GM23338 (cell line): ENCODE measurements around the gene PIK3C3. TPM values are rescaled to one million over a fixed set of nuclear protein-coding genes. Genes with fewer than 3 reads are reported as not detected.

Source experiments
- ATAC-seq: fragments of 200-7000 bp; cut with Tn5 transposase; 3 replicates; pipeline ENCODE4 v1.9.1; 2020
- DNase-seq: peaks from one replicate; pipeline ENCODE4 v3.0.0-alpha.2; 2015; ENCODE audit warnings: low spot score
- H2AFZ ChIP-seq: fragments of 200-600 bp; sonication (generic); 2 replicates; pipeline ENCODE4 v1.8.0; 2016; ENCODE audit warnings: antibody characterized with exemption, mild to moderate bottlenecking, moderate library complexity
- H3F3A ChIP-seq: fragments of 200-600 bp; sonication (generic); replicated peaks from 2 replicates; pipeline ENCODE4 v1.8.0; 2017; ENCODE audit warnings: antibody characterized with exemption, mixed run types, low read depth
- H3K27ac ChIP-seq: fragments of 200-600 bp; sonication (generic); 2 replicates; pipeline ENCODE4 v1.6.1; 2016; ENCODE audit warnings: low read depth
- H3K27me3 ChIP-seq: fragments of 200-600 bp; sonication (generic); 2 replicates; pipeline ENCODE4 v1.8.0; 2016; ENCODE audit warnings: mild to moderate bottlenecking, mixed run types, moderate library complexity; ENCODE audit not compliant: insufficient read depth
- H3K36me3 ChIP-seq: fragments of 200-600 bp; sonication (generic); 2 replicates; pipeline ENCODE4 v1.8.0; 2016; ENCODE audit warnings: mild to moderate bottlenecking; ENCODE audit not compliant: insufficient read depth
- H3K4me1 ChIP-seq: fragments of 200-600 bp; sonication (generic); 2 replicates; pipeline ENCODE4 v1.8.0; 2016; ENCODE audit warnings: mild to moderate bottlenecking, moderate library complexity; ENCODE audit not compliant: insufficient read depth
- H3K4me2 ChIP-seq: fragments of 200-600 bp; sonication (generic); 2 replicates; pipeline ENCODE4 v1.7.1; 2017; ENCODE audit warnings: mixed run types
- H3K4me3 ChIP-seq: fragments of 200-600 bp; sonication (generic); 2 replicates; pipeline ENCODE4 v1.6.1; 2016; ENCODE audit warnings: mixed run types
- H3K79me2 ChIP-seq: fragments of 200-600 bp; sonication (generic); replicated peaks from 2 replicates; pipeline ENCODE4 v1.8.0; 2017; ENCODE audit warnings: mild to moderate bottlenecking; ENCODE audit not compliant: insufficient read depth
- H3K9me2 ChIP-seq: fragments of 200-600 bp; sonication (generic); 2 replicates; pipeline ENCODE4 v1.8.0; 2017; ENCODE audit not compliant: insufficient read depth
- H4K20me1 ChIP-seq: fragments of 200-600 bp; sonication (generic); replicated peaks from 2 replicates; pipeline ENCODE4 v1.8.0; 2017; ENCODE audit warnings: mild to moderate bottlenecking; ENCODE audit not compliant: insufficient read depth
- H3K27ac Mint-ChIP-seq: 2 replicates; pipeline ENCODE4 v1.8.0; 2020; ENCODE audit warnings: inconsistent platforms, mild to moderate bottlenecking, moderate library complexity, mixed read lengths
- H3K27me3 Mint-ChIP-seq: 3 replicates; pipeline ENCODE4 v1.8.0; 2022; ENCODE audit warnings: low read depth, mild to moderate bottlenecking, moderate library complexity, mixed read lengths, inconsistent platforms; ENCODE audit not compliant: insufficient read depth, poor library complexity
- H3K36me3 Mint-ChIP-seq: 3 replicates; pipeline ENCODE4 v1.8.0; 2021; ENCODE audit warnings: low read depth, mild to moderate bottlenecking, inconsistent platforms, moderate library complexity, mixed read lengths
- H3K4me1 Mint-ChIP-seq: 3 replicates; pipeline ENCODE4 v1.8.0; 2020; ENCODE audit warnings: mild to moderate bottlenecking, inconsistent platforms, mixed read lengths
- H3K4me3 Mint-ChIP-seq: 3 replicates; pipeline ENCODE4 v1.8.0; 2021; ENCODE audit warnings: moderate library complexity, mild to moderate bottlenecking, inconsistent platforms, mixed read lengths
- H3K9me3 Mint-ChIP-seq: 3 replicates; pipeline ENCODE4 v1.8.0; 2020; ENCODE audit warnings: moderate library complexity, mild to moderate bottlenecking, inconsistent platforms, mixed read lengths
- CREB1 ChIP-seq: fragments of 250-450 bp; sonication (Bioruptor Pico); IDR thresholded peaks from 2 replicates; pipeline ENCODE4 v1.5.0; 2020; ENCODE audit warnings: low read depth, mild to moderate bottlenecking, moderate library complexity
- CTCF ChIP-seq, 2 experiments: fragments of 200-600 bp in 1 of 2; sonication (generic) in 1 of 2; conservative IDR thresholded peaks; 2 replicates each; pipeline versions ENCODE4 v1.5.1 to v1.6.1; 2016 to 2017; ENCODE audit warnings: antibody characterized with exemption in 2 of 2, low read depth in 2 of 2, mild to moderate bottlenecking in 2 of 2, moderate library complexity in 1 of 2
- ETS1 ChIP-seq: IDR thresholded peaks from 2 replicates; pipeline ENCODE4 v1.6.1; 2016; ENCODE audit warnings: antibody characterized with exemption
- EZH2 ChIP-seq: fragments of 200-600 bp; sonication (generic); IDR thresholded peaks from one replicate; pipeline ENCODE4 v1.8.0; 2017; ENCODE audit warnings: antibody characterized with exemption, mild to moderate bottlenecking, low read depth; ENCODE audit not compliant: unreplicated experiment
- EZH2phosphoT487 ChIP-seq: fragments of 200-600 bp; sonication (generic); IDR thresholded peaks from one replicate; pipeline ENCODE4 v1.8.1; 2018; ENCODE audit warnings: antibody characterized with exemption; ENCODE audit not compliant: unreplicated experiment
- JUNB ChIP-seq: IDR thresholded peaks from one replicate; pipeline ENCODE4 v1.6.1; 2016; ENCODE audit warnings: antibody characterized with exemption; ENCODE audit not compliant: unreplicated experiment
- NANOG ChIP-seq: IDR thresholded peaks from 2 replicates; pipeline ENCODE4 v1.6.1; 2016; ENCODE audit warnings: antibody characterized with exemption, borderline replicate concordance
- POLR2AphosphoS5 ChIP-seq: IDR thresholded peaks from 2 replicates; pipeline ENCODE4 v1.6.1; 2016; ENCODE audit warnings: antibody characterized with exemption, low read depth
- STAT1 ChIP-seq: IDR thresholded peaks from one replicate; pipeline ENCODE4 v1.6.1; 2016; ENCODE audit warnings: antibody characterized with exemption; ENCODE audit not compliant: unreplicated experiment
- ZNF114 ChIP-seq: fragments of 250-450 bp; sonication (Bioruptor Pico); IDR thresholded peaks from 2 replicates; pipeline ENCODE4 v1.5.0; 2020; ENCODE audit warnings: mild to moderate bottlenecking, moderate library complexity
- ZNF331 ChIP-seq: fragments of 250-450 bp; sonication (Bioruptor Pico); IDR thresholded peaks from 2 replicates; pipeline ENCODE4 v1.5.0; 2020; ENCODE audit warnings: low read depth, mild to moderate bottlenecking, moderate library complexity
- ZNF462 ChIP-seq: fragments of 250-450 bp; sonication (Bioruptor Pico); IDR thresholded peaks from 2 replicates; pipeline ENCODE4 v1.5.0; 2020; ENCODE audit warnings: mild to moderate bottlenecking, moderate library complexity
- polyA plus RNA-seq: library from polyadenylated mRNA; unstranded; fragments of >200 nt; fragmentation: Nextera tagmentation; extraction: Ambion mirVana; gene quantifications from 2 replicates; pipeline ENCODE4 v1.2.1, GENCODE V29; 2016
- total RNA-seq: library from RNA; depleted of rRNA; stranded (reverse); fragments of >200 nt; shearing (Covaris generic); gene quantifications from 2 replicates; pipeline ENCODE4 v1.2.3, GENCODE V29; 2014

The PIK3C3 gene
- total and polyA plus RNA-seq, 2 experiments from 2014 or later = 25.9 to 35.4 TPM

GRCh38 chr18:42068030-42068429, 113.0 kb downstream of the PIK3C3 start (continued):
- TF ChIP-seq CTCF (conservative IDR thresholded peaks at IDR 0.05; ENCODE audit: low read depth in 2 of 2) = no peak
- no peak for TF ChIP-seq STAT1
- no peak for TF ChIP-seq CREB1 (CRISPR knock-in tag)
- no peak for TF ChIP-seq JUNB

GRCh38 chr18:42069036-42069435, 114.0 kb downstream of the PIK3C3 start:
- Histone ChIP-seq H3K27ac (no peak overlapping the region), H3K4me1 (no peaks in the 10 kb centered on the region), H3F3A (no peaks in the 10 kb centered on the region), H3K4me3 (no peak overlapping the region), H3K9me2 (no peaks in the 10 kb centered on the region), H2AFZ (no peak overlapping the region), H4K20me1 (no peaks in the 10 kb centered on the region), H3K79me2 (no peaks in the 10 kb centered on the region), H3K36me3 (no peaks in the 10 kb centered on the region), H3K27me3 (no peaks in the 10 kb centered on the region), H3K4me2 (no peak overlapping the region)
- no peak for ATAC-seq
- DNase-seq = no peak
- H3K9me3 Mint-ChIP-seq = no peaks in the 10 kb centered on the region; the same call in 2 of the 3 replicates
- H3K4me3 Mint-ChIP-seq = no peak overlapping the region
- H3K4me1 Mint-ChIP-seq = peaks cover 6% of the 10 kb centered on the region; the same call in 1 of the 3 replicates
- peaks cover 26% of the 10 kb centered on the region for H3K36me3 Mint-ChIP-seq
- H3K27me3 Mint-ChIP-seq = peaks cover 3% of the 10 kb centered on the region
- no peak overlapping the region for H3K27ac Mint-ChIP-seq
- no peak for TF ChIP-seq JUNB
- no peak for TF ChIP-seq EZH2phosphoT487
- TF ChIP-seq NANOG = no peak
- TF ChIP-seq ZNF331 = no peak
- no peak for TF ChIP-seq ZNF462 (CRISPR knock-in tag)
- TF ChIP-seq ZNF114 = no peak
- TF ChIP-seq POLR2AphosphoS5 = no peak
- no peak for TF ChIP-seq CREB1 (CRISPR knock-in tag)
- no peak for TF ChIP-seq ETS1
- no peak for TF ChIP-seq CTCF (conservative IDR thresholded peaks at IDR 0.05; ENCODE audit: low read depth in 2 of 2)
- TF ChIP-seq EZH2 = no peak
- no peak for TF ChIP-seq STAT1
